Fibroblast of skin of scalp (primary cell): Measurements from ENCODE around the gene BEGAIN.

Experiments used
- DNase-seq: peaks from one replicate; pipeline ENCODE4 v3.0.0-alpha.2; 2013

The BEGAIN gene

GRCh38 chr14:100581228-100582145 lies 5.7 kb downstream of the BEGAIN start:
- no peak for DNase-seq

- DNase-seq: no peak
These were observed 6.6 kb downstream of the BEGAIN start for GRCh38 chr14:100580316-100581227.

GRCh38 chr14:100578552-100578951 lies 8.7 kb downstream of the BEGAIN start:
- DNase-seq: peak; percentile 10

GRCh38 chr14:100577986-100578431 lies 9.2 kb downstream of the BEGAIN start:
- DNase-seq: no peak

- DNase-seq: no peak
These were observed 9.8 kb downstream of the BEGAIN start for GRCh38 chr14:100577321-100577985.

GRCh38 chr14:100576091-100577085 lies 10.8 kb downstream of the BEGAIN start:
- no peak for DNase-seq

GRCh38 chr14:100575266-100575995 lies 11.8 kb downstream of the BEGAIN start:
- DNase-seq: no peak

- no peak for DNase-seq
These were observed 12.6 kb downstream of the BEGAIN start for GRCh38 chr14:100574642-100575031.

- no peak for DNase-seq
These were observed 13.2 kb downstream of the BEGAIN start for GRCh38 chr14:100573757-100574641.

GRCh38 chr14:100573002-100573756 lies 14.0 kb downstream of the BEGAIN start:
- DNase-seq: no peak

- DNase-seq: no peak
These were observed 14.7 kb downstream of the BEGAIN start for GRCh38 chr14:100572543-100572942.

- no peak for DNase-seq
These were observed 15.4 kb downstream of the BEGAIN start for GRCh38 chr14:100571837-100572236.

- DNase-seq: no peak
These were observed 16.3 kb downstream of the BEGAIN start for GRCh38 chr14:100570726-100571454.

GRCh38 chr14:100569734-100570286 lies 17.4 kb downstream of the BEGAIN start:
- DNase-seq: no peak

GRCh38 chr14:100568998-100569733 lies 18.1 kb downstream of the BEGAIN start:
- DNase-seq: no peak

- DNase-seq: no peak
These were observed 18.8 kb downstream of the BEGAIN start for GRCh38 chr14:100568164-100568997.
